HCT116 (cell line): Measurements from ENCODE around the gene CYGB. TPM values are rescaled to one million over a fixed set of nuclear protein-coding genes. Genes with fewer than 3 reads are reported as not detected.

ENCODE experiments used
- ATAC-seq: fragments of 200-7000 bp; cut with Tn5 transposase; 2 replicates; pipeline ENCODE4 v1.9.1; 2020; ENCODE audit warnings: mild to moderate bottlenecking, moderate library complexity
- BruUV-seq: library from RNA; stranded (reverse); fragments of 400-500 nt; replicated peaks from 2 replicates; lab custom pipeline; 2021; lab: Mats Ljungman, UMichigan
- CTCF ChIA-PET: fragments of 300-600 bp; sonication (Branson Sonifier 250); formaldehyde crosslinking; loops from one replicate; lab custom pipeline; 2021; ENCODE audit warnings: antibody characterized with exemption; lab: Charles Lee
- POLR2A ChIA-PET: fragments of 300-600, 350-600 bp; sonication (Branson Sonifier 250); formaldehyde crosslinking; loops from one replicate; lab custom pipeline; 2021; ENCODE audit warnings: antibody characterized with exemption; lab: Charles Lee
- RAD21 ChIA-PET, 2 experiments: fragments of 300-600 bp; sonication (Branson Sonifier 250); formaldehyde crosslinking; loops; one replicate each; lab custom pipeline; 2023; ENCODE audit warnings: low total read pairs in 2 of 2; ENCODE audit not compliant: uncharacterized antibody in 2 of 2, unreplicated experiment in 2 of 2, low non-redundant PET in 1 of 2; lab: Charles Lee
- DNase-seq: peaks from one replicate; pipeline ENCODE4 v3.0.0-alpha.2; 2010; ENCODE audit warnings: low read depth, low spot score
- H2AFZ ChIP-seq: fragments of 200-600 bp; shearing (Covaris generic), sonication (generic); 2 replicates; pipeline ENCODE4 v1.6.1; 2017; ENCODE audit warnings: low read depth, mixed run types, mixed read lengths, antibody characterized with exemption, low read length; ENCODE audit not compliant: poor library complexity, severe bottlenecking
- H3K27ac ChIP-seq: 2 replicates; pipeline ENCODE4 v1.5.1; 2012; ENCODE audit warnings: low read depth, low read length
- H3K27me3 ChIP-seq: fragments of 200-600 bp; sonication (generic); 2 replicates; pipeline ENCODE4 v1.6.1; 2016; ENCODE audit warnings: mixed run types, low read length, mixed read lengths; ENCODE audit not compliant: insufficient read depth
- H3K36me3 ChIP-seq, 2 experiments: fragments of 200-500 bp in 1 of 2; fragments of 200-600 bp in 1 of 2; sonication (Bioruptor generic) in 1 of 2; sonication (generic) in 1 of 2; 2 replicates each; pipeline versions ENCODE4 v1.5.1 to v1.6.1; 2014 to 2016; ENCODE audit warnings: low read length in 2 of 2, inconsistent platforms in 1 of 2, mixed read lengths in 1 of 2, mixed run types in 1 of 2; ENCODE audit not compliant: insufficient read depth in 2 of 2, control insufficient read depth in 1 of 2
- H3K4me1 ChIP-seq, 2 experiments: fragments of 200-600 bp in 1 of 2; sonication (generic) in 1 of 2; 2 replicates each; pipeline versions ENCODE4 v1.5.1 to v1.6.1; 2012 to 2017; ENCODE audit warnings: low read length in 2 of 2, inconsistent platforms in 1 of 2, mild to moderate bottlenecking in 1 of 2, mixed read lengths in 1 of 2, mixed run types in 1 of 2, moderate library complexity in 1 of 2; ENCODE audit not compliant: insufficient read depth in 2 of 2, control insufficient read depth in 1 of 2
- H3K4me2 ChIP-seq: fragments of 200-600 bp; sonication (generic); 2 replicates; pipeline ENCODE4 v1.6.1; 2017; ENCODE audit warnings: mixed run types, low read length, mixed read lengths
- H3K4me3 ChIP-seq, 2 experiments: fragments of 200-600 bp in 1 of 2; sonication (generic) in 1 of 2; replicated peaks in 1 of 2; 2 replicates each; pipeline ENCODE4 v1.5.1; 2011 to 2016; ENCODE audit warnings: low read length in 2 of 2, control low read depth in 1 of 2, low read depth in 1 of 2, mild to moderate bottlenecking in 1 of 2, mixed read lengths in 1 of 2, mixed run types in 1 of 2
- H3K79me2 ChIP-seq: fragments of 200-600 bp; sonication (generic); 2 replicates; pipeline ENCODE4 v1.6.1; 2017; ENCODE audit warnings: mild to moderate bottlenecking, mixed run types, low read length, moderate library complexity, mixed read lengths; ENCODE audit not compliant: insufficient read depth
- H3K9ac ChIP-seq: fragments of 200-600 bp; sonication (generic); 2 replicates; pipeline ENCODE4 v1.6.1; 2016; ENCODE audit warnings: low read length, mixed read lengths
- H3K9me2 ChIP-seq: fragments of 200-600 bp; sonication (generic), shearing (Covaris generic); 2 replicates; pipeline ENCODE4 v1.6.1; 2017; ENCODE audit warnings: mixed run types, mild to moderate bottlenecking, moderate library complexity; ENCODE audit not compliant: insufficient read depth
- H3K9me3 ChIP-seq, 2 experiments: fragments of 200-500 bp in 1 of 2; fragments of 200-600 bp in 1 of 2; sonication (Bioruptor generic) in 1 of 2; sonication (generic) in 1 of 2; 2 replicates each; pipeline ENCODE4 v1.6.1; 2014 to 2017; ENCODE audit warnings: low read length in 2 of 2, mixed read lengths in 2 of 2, inconsistent platforms in 1 of 2, low read depth in 1 of 2, mild to moderate bottlenecking in 1 of 2, mixed run types in 1 of 2, moderate library complexity in 1 of 2; ENCODE audit not compliant: control insufficient read depth in 1 of 2, insufficient read depth in 1 of 2
- H4K20me1 ChIP-seq: fragments of 200-600 bp; sonication (generic), shearing (Covaris generic); 2 replicates; pipeline ENCODE4 v1.6.1; 2017; ENCODE audit warnings: mixed run types, mild to moderate bottlenecking, moderate library complexity; ENCODE audit not compliant: insufficient read depth
- ATF3 ChIP-seq: IDR thresholded peaks from 2 replicates; pipeline ENCODE4 v1.6.1; 2012
- CEBPB ChIP-seq: IDR thresholded peaks from 2 replicates; pipeline ENCODE4 v1.6.1; 2012; ENCODE audit warnings: low read depth
- CTCF ChIP-seq, 3 experiments: fragments of 200-600 bp in 1 of 3; sonication (generic) in 1 of 3; IDR thresholded peaks in 2 of 3; conservative IDR thresholded peaks in 1 of 3; 2 replicates each; pipeline ENCODE4 v1.5.1; 2012 to 2017; ENCODE audit warnings: low read depth in 2 of 3, low read length in 2 of 3, antibody characterized with exemption in 1 of 3, borderline replicate concordance in 1 of 3, control low read depth in 1 of 3, mild to moderate bottlenecking in 1 of 3, mixed read lengths in 1 of 3, mixed run types in 1 of 3, moderate library complexity in 1 of 3; ENCODE audit not compliant: insufficient read depth in 1 of 3
- EGR1 ChIP-seq: IDR thresholded peaks from 2 replicates; pipeline ENCODE4 v1.6.1; 2012; ENCODE audit warnings: low read depth
- ELF1 ChIP-seq: IDR thresholded peaks from 2 replicates; pipeline ENCODE4 v1.6.1; 2012; ENCODE audit warnings: low read depth, borderline replicate concordance
- EZH2phosphoT487 ChIP-seq: fragments of 200-600 bp; IDR thresholded peaks from 2 replicates; pipeline ENCODE4 v1.6.1; 2018; ENCODE audit warnings: antibody characterized with exemption, borderline replicate concordance
- FOSL1 ChIP-seq: IDR thresholded peaks from 2 replicates; pipeline ENCODE4 v1.6.1; 2012; ENCODE audit warnings: low read depth
- JUND ChIP-seq: IDR thresholded peaks from 2 replicates; pipeline ENCODE4 v1.6.1; 2012
- MAX ChIP-seq: IDR thresholded peaks from 2 replicates; pipeline ENCODE4 v1.6.1; 2012
- POLR2A ChIP-seq: IDR thresholded peaks from 2 replicates; pipeline ENCODE4 v1.7.0; 2011; ENCODE audit warnings: borderline replicate concordance; ENCODE audit not compliant: insufficient read depth, insufficient read length; ENCODE audit errors: extremely low read depth
- POLR2AphosphoS5 ChIP-seq: IDR thresholded peaks from 2 replicates; pipeline ENCODE4 v1.6.1; 2011; ENCODE audit warnings: mild to moderate bottlenecking, low read depth, low read length, moderate library complexity
- RAD21 ChIP-seq: IDR thresholded peaks from 2 replicates; pipeline ENCODE4 v1.6.1; 2012; ENCODE audit warnings: low read depth, mild to moderate bottlenecking
- SP1 ChIP-seq: IDR thresholded peaks from 2 replicates; pipeline ENCODE4 v1.6.1; 2012; ENCODE audit warnings: low read depth
- SRF ChIP-seq: IDR thresholded peaks from 2 replicates; pipeline ENCODE4 v1.6.1; 2012; ENCODE audit warnings: low read depth
- TCF7L2 ChIP-seq: IDR thresholded peaks from 2 replicates; pipeline ENCODE4 v1.7.0; 2011; ENCODE audit warnings: borderline replicate concordance, inconsistent platforms; ENCODE audit not compliant: insufficient read depth, insufficient read length; ENCODE audit errors: extremely low read depth
- YY1 ChIP-seq: IDR thresholded peaks from 2 replicates; pipeline ENCODE4 v1.6.1; 2011; ENCODE audit warnings: low read length, low read depth, moderate library complexity, mild to moderate bottlenecking; ENCODE audit not compliant: insufficient replicate concordance; ENCODE audit errors: extremely low read depth
- ZFX ChIP-seq: fragments of 450-650 bp; IDR thresholded peaks from 2 replicates; pipeline ENCODE4 v1.6.1; 2017
- ZNF274 ChIP-seq: fragments of 200-500 bp; sonication (Bioruptor generic); IDR thresholded peaks from 2 replicates; pipeline ENCODE4 v1.6.1; 2014; ENCODE audit warnings: mild to moderate bottlenecking, low read depth, low read length, inconsistent platforms
- intact Hi-C: fragments of 100-400 bp; cut with micrococcal nuclease; formaldehyde crosslinking; loops from 2 replicates; pipeline ENCODE4 v1.10.0; 2022
- total RNA-seq: library from RNA; stranded (reverse); gene quantifications from one replicate; pipeline ENCODE4 v1.2.1, GENCODE V29; 2021; ENCODE audit not compliant: unreplicated experiment

The CYGB gene
- total RNA-seq, 1 experiment from 2014 or later: 0.66 TPM

- no peaks in the 10 kb centered on the region for H3K79me2 ChIP-seq
- H3K27ac ChIP-seq: no peak overlapping the region
- BruUV-seq: no TSS peak
- intact Hi-C loops: no loop called here
- RAD21 ChIA-PET: no interaction called here
- H4K20me1 ChIP-seq: no peaks in the 10 kb centered on the region
- CTCF ChIA-PET: interaction anchor here (1.8 kb wide), 1 partner anchor 50 kb away, joined by 4 read pairs; no protein-coding TSS in a partner anchor
- POLR2A ChIA-PET: interaction anchor here (1.9 kb wide), 1 partner anchor 12 kb away, joined by 7 read pairs; the partner anchor contains the start of gene ST6GALNAC2
- H3K4me1 ChIP-seq: peaks cover 0 to 14% of the 10 kb centered on the region in 2 experiments; a peak in 1 of 4 replicates
- ATAC-seq (no peak), DNase-seq (no peak)
- H3K27me3 ChIP-seq: no peaks in the 10 kb centered on the region
- no peak overlapping the region for H2AFZ ChIP-seq
- H3K9ac ChIP-seq: no peak overlapping the region
- no peaks in the 10 kb centered on the region for H3K9me2 ChIP-seq
- no peak overlapping the region for H3K4me2 ChIP-seq
- H3K4me3 ChIP-seq: no peak overlapping the region
- no peaks in the 10 kb centered on the region for H3K9me3 ChIP-seq
- no peaks in the 10 kb centered on the region for H3K36me3 ChIP-seq
- TF ChIP-seq ELF1 (no peak), RAD21 (no peak), FOSL1 (no peak), SRF (no peak), MAX (no peak)
Measured at GRCh38 chr17:76574166-76574565, 36.7 kb upstream of the CYGB start.

GRCh38 chr17:76573096-76573495 is 35.6 kb upstream of the CYGB start:
- H3K4me1 ChIP-seq: peaks cover 0 to 14% of the 10 kb centered on the region in 2 experiments; a peak in 1 of 4 replicates
- H4K20me1 ChIP-seq: no peaks in the 10 kb centered on the region; the same call in 1 of the 2 replicates
- no peak overlapping the region for H3K4me2 ChIP-seq
- H3K79me2 ChIP-seq: no peaks in the 10 kb centered on the region
- no peak overlapping the region for H3K4me3 ChIP-seq
- ChIA-PET POLR2A (interaction anchor here (2.7 kb wide), 1 partner anchor 15 kb away, joined by 12 read pairs; no protein-coding TSS in a partner anchor), CTCF (no interaction called here), RAD21 (no interaction called here)
- intact Hi-C loops: no loop called here
- TF ChIP-seq TCF7L2: no peak
- TF ChIP-seq EZH2phosphoT487: no peak
- TF ChIP-seq MAX: no peak
- TF ChIP-seq SP1: no peak
- no peak for TF ChIP-seq CTCF (IDR thresholded peaks at IDR 0.05 in 2 of 3, conservative IDR thresholded peaks at IDR 0.05 in 1 of 3; ENCODE audit: borderline replicate concordance in 1 of 3, insufficient read depth in 1 of 3, low read depth in 2 of 3, low read length in 2 of 3)
- no peak for TF ChIP-seq ZNF274
- TF ChIP-seq POLR2AphosphoS5: no peak
- TF ChIP-seq YY1: no peak
- no peak for TF ChIP-seq ATF3
- no peak for TF ChIP-seq CEBPB
- TF ChIP-seq ZFX: no peak
- TF ChIP-seq EGR1: no peak
- no peak for TF ChIP-seq POLR2A
- TF ChIP-seq JUND: no peak
- no peaks in the 10 kb centered on the region for H3K27me3 ChIP-seq
- no peak overlapping the region for H2AFZ ChIP-seq
- DNase-seq (no peak), ATAC-seq (no peak)
- BruUV-seq: no TSS peak
- H3K9ac ChIP-seq: no peak overlapping the region
- H3K36me3 ChIP-seq: no peaks in the 10 kb centered on the region
- H3K9me3 ChIP-seq: no peaks in the 10 kb centered on the region
- no peaks in the 10 kb centered on the region for H3K9me2 ChIP-seq
- no peak overlapping the region for H3K27ac ChIP-seq
